GM12878 (cell line): ENCODE data around the gene SPTLC2. TPM values are rescaled to one million over a fixed set of nuclear protein-coding genes. Genes with fewer than 3 reads are reported as not detected.

ENCODE experiments used
- ATAC-seq: fragments of 200-7000 bp; cut with Tn5 transposase; 3 replicates; pipeline ENCODE4 v1.9.1; 2020; ENCODE audit warnings: mild to moderate bottlenecking, moderate library complexity
- BruUV-seq: library from RNA; stranded (reverse); fragments of 400-500 nt; replicated peaks from 2 replicates; lab custom pipeline; 2021; lab: Mats Ljungman, UMichigan
- CTCF ChIA-PET: fragments of 300-600 bp; sonication (Branson Sonifier 250); formaldehyde crosslinking; extraction: SDS; loops from one replicate; lab custom pipeline; 2021; ENCODE audit warnings: inconsistent platforms; lab: Yijun Ruan, JAX
- POLR2A ChIA-PET: fragments of 350-600 bp; formaldehyde crosslinking; extraction: SDS; loops from one replicate; lab custom pipeline; 2021; ENCODE audit warnings: inconsistent platforms; lab: Charles Lee
- RAD21 ChIA-PET: fragments of 300-600 bp; sonication (Branson Sonifier 250); formaldehyde crosslinking; loops from one replicate; lab custom pipeline; 2023; ENCODE audit warnings: antibody characterized with exemption; ENCODE audit not compliant: unreplicated experiment; lab: Charles Lee
- SMC1A ChIA-PET: fragments of 300-600 bp; sonication (Branson Sonifier 250); formaldehyde crosslinking; loops from one replicate; lab custom pipeline; 2023; ENCODE audit not compliant: unreplicated experiment, uncharacterized antibody; lab: Charles Lee
- DNase-seq: peaks from one replicate; pipeline ENCODE4 v3.0.0-alpha.2; 2011; ENCODE audit warnings: low read depth, low spot score
- FAIRE-seq: peaks from 3 replicates; lab custom pipeline; 2011; peaks lifted over from hg19 to GRCh38; lab: Jason Lieb, UNC
- H2AFZ ChIP-seq: 2 replicates; pipeline ENCODE4 v1.6.0; 2011; ENCODE audit warnings: low read depth, low read length, control low read depth; ENCODE audit not compliant: control insufficient read depth
- H3K27ac ChIP-seq: 2 replicates; pipeline ENCODE4 v1.5.1; 2011; ENCODE audit warnings: control low read depth; ENCODE audit not compliant: control insufficient read depth, insufficient read depth
- H3K27me3 ChIP-seq, 2 experiments: replicated peaks in 1 of 2; 2 replicates each; pipeline versions ENCODE4 v1.6.0 to v1.6.1; 2011; ENCODE audit warnings: low read length in 1 of 2; ENCODE audit not compliant: control insufficient read depth in 2 of 2, insufficient read depth in 2 of 2
- H3K36me3 ChIP-seq, 2 experiments: 2 replicates each; pipeline ENCODE4 v1.5.1; 2011; ENCODE audit warnings: low read length in 1 of 2; ENCODE audit not compliant: control insufficient read depth in 2 of 2, insufficient read depth in 2 of 2
- H3K4me1 ChIP-seq: 2 replicates; pipeline ENCODE4 v1.6.1; 2011; ENCODE audit warnings: mild to moderate bottlenecking, low read length, moderate library complexity, mixed read lengths; ENCODE audit not compliant: control insufficient read depth, insufficient read depth
- H3K4me2 ChIP-seq: 2 replicates; pipeline ENCODE4 v1.6.0; 2011; ENCODE audit warnings: control low read depth; ENCODE audit not compliant: control insufficient read depth, insufficient read depth
- H3K4me3 ChIP-seq: fragments of 200-600 bp; sonication (generic); 2 replicates; pipeline ENCODE4 v1.5.1; 2016
- H3K79me2 ChIP-seq: 2 replicates; pipeline ENCODE4 v1.6.0; 2011; ENCODE audit warnings: low read length; ENCODE audit not compliant: control insufficient read depth, insufficient read depth
- H3K9ac ChIP-seq: 2 replicates; pipeline ENCODE4 v1.8.0; 2011; ENCODE audit warnings: low read length, control low read depth, mixed read lengths; ENCODE audit not compliant: control insufficient read depth, insufficient read depth
- H3K9me3 ChIP-seq: replicated peaks from 3 replicates; pipeline ENCODE4 v1.5.1; 2011; ENCODE audit warnings: mild to moderate bottlenecking, low read length; ENCODE audit not compliant: control insufficient read depth, insufficient read depth
- H4K20me1 ChIP-seq: 2 replicates; pipeline ENCODE4 v1.6.0; 2011; ENCODE audit not compliant: control insufficient read depth, insufficient read depth
- BRCA1 ChIP-seq: IDR thresholded peaks from 2 replicates; pipeline ENCODE4 v1.6.1; 2011; ENCODE audit warnings: low read depth, low read length, improper control_type of control experiment
- EGR1 ChIP-seq, 2 experiments: IDR thresholded peaks; 1 replicate in 1 of 2; 2 replicates in 1 of 2; pipeline ENCODE4 v1.6.1; 2011 to 2012; ENCODE audit warnings: low read depth in 2 of 2, low read length in 2 of 2, borderline replicate concordance in 1 of 2, mild to moderate bottlenecking in 1 of 2, moderate library complexity in 1 of 2
- HDAC6 ChIP-seq: fragments of 200-600 bp; sonication (generic); IDR thresholded peaks from one replicate; pipeline ENCODE4 v1.8.0; 2017; ENCODE audit warnings: antibody characterized with exemption; ENCODE audit not compliant: unreplicated experiment
- IKZF1 ChIP-seq: fragments of 450-650 bp; conservative IDR thresholded peaks from 2 replicates; pipeline ENCODE4 v1.6.1; 2017; ENCODE audit warnings: antibody characterized with exemption, mild to moderate bottlenecking
- KLF5 ChIP-seq: fragments of 450-650 bp; IDR thresholded peaks from 2 replicates; pipeline ENCODE4 v1.6.1; 2014; ENCODE audit warnings: mild to moderate bottlenecking; ENCODE audit not compliant: partially characterized antibody
- NR2C2 ChIP-seq: IDR thresholded peaks from 2 replicates; pipeline ENCODE4 v1.6.1; 2011; ENCODE audit warnings: borderline replicate concordance, low read depth; ENCODE audit not compliant: control insufficient read depth, insufficient read length
- NR2F1 ChIP-seq: fragments of 450-650 bp; conservative IDR thresholded peaks from 2 replicates; pipeline ENCODE4 v1.6.1; 2017; ENCODE audit warnings: mild to moderate bottlenecking
- SUZ12 ChIP-seq: fragments of 200-600 bp; sonication (generic); IDR thresholded peaks from one replicate; pipeline ENCODE4 v1.6.1; 2018; ENCODE audit warnings: antibody characterized with exemption, mild to moderate bottlenecking; ENCODE audit not compliant: unreplicated experiment
- ZNF384 ChIP-seq: IDR thresholded peaks from 2 replicates; pipeline ENCODE4 v1.6.1; 2012; ENCODE audit warnings: low read depth, mild to moderate bottlenecking, low read length, improper control_type of control experiment, borderline replicate concordance
- WGBS: methylation state at CpG from one replicate; pipeline ENCODE4 v1.1.6; 2016; ENCODE audit warnings: low lambda C conversion rate; ENCODE audit not compliant: insufficient replicate concordance, insufficient coverage; ENCODE audit errors: missing lambda C conversion rate; 5-methylcytosine and 5-hydroxymethylcytosine counted together
- in situ Hi-C: fragments of 300-500 bp; cut with MboI; formaldehyde crosslinking; loops from 9 replicates; pipeline ENCODE4 v1.14.3; 2018; ENCODE audit warnings: mixed read lengths
- intact Hi-C: fragments of 100-400 bp; cut with micrococcal nuclease; formaldehyde crosslinking; loops from one replicate; pipeline ENCODE4 v1.14.2; 2022; ENCODE audit not compliant: unreplicated experiment
- polyA plus RNA-seq, 11 experiments: library from polyadenylated mRNA; depleted of rRNA in 4 of 11; unstranded in 6 of 11; stranded (reverse) in 5 of 11; fragments of >200 nt; fragmentation: Nextera tagmentation in 4 of 11; fragmentation: Illumina TruSeq in 1 of 11; extraction: Ambion mirVana in 4 of 11; extraction: Trizol in 1 of 11; gene quantifications; 1 replicate in 1 of 11; 2 replicates in 10 of 11; pipeline versions ENCODE4 v1.2.1 to v1.2.3, GENCODE V29; 2011 to 2016; ENCODE audit warnings: inconsistent platforms in 2 of 11, missing spikeins in 2 of 11, low read depth in 1 of 11
- total RNA-seq, 4 experiments: library from RNA; depleted of rRNA in 3 of 4; stranded (reverse); fragments of >200 nt in 3 of 4; fragmentation: Illumina TruSeq in 1 of 4; extraction: Trizol in 1 of 4; gene quantifications; 2 replicates each; pipeline versions ENCODE4 v1.2.1 to v1.2.3, GENCODE V29; 2013 to 2021
- TF ChIP-seq, protein P1 (sequence below): fragments of 450-650 bp; IDR thresholded peaks from 2 replicates; pipeline ENCODE4 v1.6.1; 2017; ENCODE audit warnings: mild to moderate bottlenecking, moderate library complexity

Gene SPTLC2
- total and polyA plus RNA-seq, 10 of the 15 experiments (the other 5 are each of a cell fraction or from before 2014, with no cell fraction given) = 6.9 to 35.1 (median 19.7) TPM

DNA sequence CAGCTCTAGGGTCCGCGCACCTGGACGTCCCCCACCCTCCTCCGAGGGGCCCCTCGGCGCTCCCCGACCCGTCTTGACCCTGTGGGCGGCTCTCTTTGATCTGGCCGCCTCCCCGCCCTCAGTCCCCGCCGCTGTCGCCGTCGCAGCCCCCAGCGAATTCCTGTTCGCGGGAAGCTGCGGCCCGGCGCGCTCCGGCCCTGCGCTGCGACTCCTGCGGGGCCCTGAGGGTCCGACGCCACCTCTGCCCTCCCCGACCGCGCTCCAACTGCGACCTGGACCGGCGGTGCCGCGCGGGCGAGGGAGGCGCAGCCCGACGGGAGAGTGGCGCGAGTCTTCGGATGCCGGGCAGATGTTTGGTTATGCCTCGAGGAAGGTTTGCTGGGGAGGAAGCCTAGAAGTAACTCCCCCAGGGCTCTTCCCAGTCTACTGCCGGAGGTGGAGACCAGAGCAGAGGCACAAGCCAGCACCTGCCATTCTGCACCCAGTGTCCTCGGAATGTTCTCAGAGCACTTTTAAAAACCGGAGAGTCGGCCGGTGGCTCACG lies 117.4 kb downstream of the SPTLC2 start:
- peak overlapping the region; percentile 100 for H3K4me2 ChIP-seq
- H3K4me3 ChIP-seq = peak overlapping the region; percentile 63
- H3K36me3 ChIP-seq = no peaks in the 10 kb centered on the region
- FAIRE-seq (no peak), ATAC-seq (peak; percentile 51), DNase-seq (no peak)
- RAD21 ChIA-PET = no interaction called here
- SMC1A ChIA-PET = no interaction called here
- H3K27ac ChIP-seq = no peak overlapping the region
- intact Hi-C loops = no loop called here
- H3K9ac ChIP-seq = no peak overlapping the region
- POLR2A ChIA-PET = no interaction called here
- H3K9me3 ChIP-seq = no peaks in the 10 kb centered on the region; the same call in 2 of the 3 replicates
- 19% methylated on average over 34 of the region's 53 CpGs for WGBS
- H4K20me1 ChIP-seq = no peaks in the 10 kb centered on the region
- H3K27me3 ChIP-seq = peaks cover 8% of the 10 kb centered on the region in 2 experiments; a peak in 3 of 4 replicates
- H3K79me2 ChIP-seq = no peaks in the 10 kb centered on the region
- no TSS peak for BruUV-seq
- peak overlapping the region; percentile 40 for H2AFZ ChIP-seq
- TF ChIP-seq IKZF1 = peak; percentile 58; the same call in 1 of the 2 replicates
- peak; percentile 64; the same call in 1 of the 2 replicates for TF ChIP-seq NR2F1
- TF ChIP-seq SUZ12 = no peak
- TF ChIP-seq NR2C2 = no peak
- in situ Hi-C loops = no loop called here
- peaks cover 11% of the 10 kb centered on the region for H3K4me1 ChIP-seq
- CTCF ChIA-PET = no interaction called here

DNA sequence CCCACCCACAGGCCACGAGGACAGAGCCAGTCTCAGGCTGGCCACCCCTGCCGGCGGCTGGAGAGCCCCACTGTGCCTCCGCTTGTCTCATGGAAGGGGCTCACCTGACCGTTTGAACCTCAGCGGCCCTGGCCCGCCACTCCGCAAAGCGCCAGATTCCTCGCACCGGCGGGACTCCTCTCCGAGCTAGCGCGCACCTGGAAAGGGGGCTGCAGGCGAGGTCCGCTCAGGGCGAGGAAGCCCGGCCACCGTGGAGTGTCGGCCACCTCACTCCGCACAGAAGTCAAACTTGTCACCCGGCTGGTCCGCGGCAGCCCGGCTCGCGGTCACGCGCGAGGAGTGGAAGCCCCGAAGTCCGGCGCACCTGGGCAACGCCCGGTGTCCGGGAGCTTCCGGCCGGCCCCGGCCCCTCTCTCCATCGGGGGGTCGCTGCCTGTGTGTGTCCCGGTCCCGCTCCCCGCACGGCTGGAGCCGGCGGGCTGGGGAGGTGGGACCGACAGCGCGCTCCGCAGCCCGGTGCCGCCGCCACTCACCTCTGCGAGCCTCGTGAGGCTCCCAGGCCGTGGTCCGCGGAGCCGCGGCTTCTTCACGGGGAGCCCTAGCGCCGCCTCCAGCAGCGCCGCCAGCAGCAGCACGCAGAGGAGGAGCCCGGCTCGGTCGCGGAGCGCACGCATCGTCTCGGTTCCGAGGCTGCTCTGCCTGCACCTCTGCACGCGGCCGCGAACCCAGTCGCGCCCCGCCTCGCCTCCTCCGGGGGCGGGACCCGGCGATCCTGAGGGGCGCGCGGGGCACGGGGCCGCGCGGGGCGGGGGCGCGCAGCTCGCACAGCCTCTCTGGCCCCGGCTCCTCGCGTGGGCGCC lies 118.1 kb downstream of the SPTLC2 start, which contains the start of gene ISM2:
Gene ISM2 (minus strand): TSS at position 697 of the 860 bp plus-strand sequence. CDS start 23 bp downstream, at position 674.
- in situ Hi-C loops = no loop called here
- ChIA-PET SMC1A (no interaction called here), RAD21 (no interaction called here), POLR2A (no interaction called here), CTCF (interaction anchor here (1.7 kb wide), 1 partner anchor 39 kb away, joined by 5 read pairs; no protein-coding TSS in a partner anchor)
- no peaks in the 10 kb centered on the region for H3K79me2 ChIP-seq
- H2AFZ ChIP-seq = peak within 1 kb of the TSS; percentile 40
- ATAC-seq (peak; percentile 85), DNase-seq (no peak), FAIRE-seq (no peak)
- H3K4me1 ChIP-seq = peaks cover 11% of the 10 kb centered on the region
- no peaks in the 10 kb centered on the region; the same call in 2 of the 3 replicates for H3K9me3 ChIP-seq
- no peaks in the 10 kb centered on the region for H4K20me1 ChIP-seq
- BruUV-seq = no TSS peak
- H3K4me2 ChIP-seq = peak within 1 kb of the TSS; percentile 100
- H3K27ac ChIP-seq = no peak within 1 kb of the TSS
- intact Hi-C loops = no loop called here
- H3K4me3 ChIP-seq = peak within 1 kb of the TSS; percentile 63
- WGBS = 8% methylated on average over 65 of the region's 104 CpGs
- H3K27me3 ChIP-seq = peaks cover 8% of the 10 kb centered on the region in 2 experiments; a peak in 3 of 4 replicates
- no peaks in the 10 kb centered on the region for H3K36me3 ChIP-seq
- no peak within 1 kb of the TSS; the same call in 1 of the 2 replicates for H3K9ac ChIP-seq
- TF ChIP-seq BRCA1 = no peak
- TF ChIP-seq ZNF384 = no peak
- TF ChIP-seq HDAC6 = peak; percentile 13
- TF ChIP-seq EGR1 (IDR thresholded peaks at IDR 0.05; ENCODE audit: borderline replicate concordance in 1 of 2, low read depth in 2 of 2, low read length in 2 of 2) = 0 out of 3 replicates have a peak, but pooled peaks of 1 of the 2 experiments have one; percentile 16
- TF ChIP-seq, protein P1, sequence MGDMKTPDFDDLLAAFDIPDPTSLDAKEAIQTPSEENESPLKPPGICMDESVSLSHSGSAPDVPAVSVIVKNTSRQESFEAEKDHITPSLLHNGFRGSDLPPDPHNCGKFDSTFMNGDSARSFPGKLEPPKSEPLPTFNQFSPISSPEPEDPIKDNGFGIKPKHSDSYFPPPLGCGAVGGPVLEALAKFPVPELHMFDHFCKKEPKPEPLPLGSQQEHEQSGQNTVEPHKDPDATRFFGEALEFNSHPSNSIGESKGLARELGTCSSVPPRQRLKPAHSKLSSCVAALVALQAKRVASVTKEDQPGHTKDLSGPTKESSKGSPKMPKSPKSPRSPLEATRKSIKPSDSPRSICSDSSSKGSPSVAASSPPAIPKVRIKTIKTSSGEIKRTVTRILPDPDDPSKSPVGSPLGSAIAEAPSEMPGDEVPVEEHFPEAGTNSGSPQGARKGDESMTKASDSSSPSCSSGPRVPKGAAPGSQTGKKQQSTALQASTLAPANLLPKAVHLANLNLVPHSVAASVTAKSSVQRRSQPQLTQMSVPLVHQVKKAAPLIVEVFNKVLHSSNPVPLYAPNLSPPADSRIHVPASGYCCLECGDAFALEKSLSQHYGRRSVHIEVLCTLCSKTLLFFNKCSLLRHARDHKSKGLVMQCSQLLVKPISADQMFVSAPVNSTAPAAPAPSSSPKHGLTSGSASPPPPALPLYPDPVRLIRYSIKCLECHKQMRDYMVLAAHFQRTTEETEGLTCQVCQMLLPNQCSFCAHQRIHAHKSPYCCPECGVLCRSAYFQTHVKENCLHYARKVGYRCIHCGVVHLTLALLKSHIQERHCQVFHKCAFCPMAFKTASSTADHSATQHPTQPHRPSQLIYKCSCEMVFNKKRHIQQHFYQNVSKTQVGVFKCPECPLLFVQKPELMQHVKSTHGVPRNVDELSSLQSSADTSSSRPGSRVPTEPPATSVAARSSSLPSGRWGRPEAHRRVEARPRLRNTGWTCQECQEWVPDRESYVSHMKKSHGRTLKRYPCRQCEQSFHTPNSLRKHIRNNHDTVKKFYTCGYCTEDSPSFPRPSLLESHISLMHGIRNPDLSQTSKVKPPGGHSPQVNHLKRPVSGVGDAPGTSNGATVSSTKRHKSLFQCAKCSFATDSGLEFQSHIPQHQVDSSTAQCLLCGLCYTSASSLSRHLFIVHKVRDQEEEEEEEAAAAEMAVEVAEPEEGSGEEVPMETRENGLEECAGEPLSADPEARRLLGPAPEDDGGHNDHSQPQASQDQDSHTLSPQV = no peak
- TF ChIP-seq KLF5 = no peak
